GM18861 (cell line): ENCODE results near the gene PTPN23.
"Not testable (repeated sequence)": the region's sequence is repeated elsewhere in the genome, so short reads cannot be mapped to it uniquely, and the experiment has no call there.

Experiments
- ATAC-seq: cut with Tn5 transposase; IDR thresholded peaks from one replicate; pipeline ENCODE4 v1.9.1; 2021; ENCODE audit not compliant: unreplicated experiment

The PTPN23 gene

GRCh38 chr3:47380601-47381316, at the start of gene PTPN23:
Gene PTPN23, plus strand, starts transcription at chr3:47381021. Its CDS starts 76 bp downstream, at chr3:47381097.
- ATAC-seq: peak; percentile 78

GRCh38 chr3:47333907-47334306, 46.9 kb upstream of the PTPN23 start:
- ATAC-seq: no peak

- no peak for ATAC-seq
These were observed 43.2 kb upstream of the PTPN23 start for GRCh38 chr3:47337656-47338055.

GRCh38 chr3:47339951-47340350, 40.9 kb upstream of the PTPN23 start:
- no peak for ATAC-seq

DNA sequence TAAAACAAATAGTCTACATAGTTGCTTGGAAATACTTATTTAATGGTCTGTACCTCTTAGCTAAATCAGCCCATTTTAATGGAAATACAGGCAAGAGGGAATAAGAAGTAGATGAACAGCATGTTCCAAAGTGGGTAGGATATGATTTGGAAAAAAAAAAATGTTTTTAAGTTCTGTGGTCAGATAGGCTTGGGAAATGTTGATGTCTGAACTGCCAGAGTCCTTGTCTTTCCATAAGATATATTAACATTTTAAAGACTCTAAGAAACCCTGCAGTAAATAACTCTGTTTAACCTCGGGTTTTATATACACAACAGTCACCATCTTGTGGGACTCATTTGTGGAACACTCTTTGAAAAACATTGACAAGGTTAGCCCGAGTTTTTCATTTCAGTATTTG, 40.0 kb upstream of the PTPN23 start:
- ATAC-seq: no peak

DNA sequence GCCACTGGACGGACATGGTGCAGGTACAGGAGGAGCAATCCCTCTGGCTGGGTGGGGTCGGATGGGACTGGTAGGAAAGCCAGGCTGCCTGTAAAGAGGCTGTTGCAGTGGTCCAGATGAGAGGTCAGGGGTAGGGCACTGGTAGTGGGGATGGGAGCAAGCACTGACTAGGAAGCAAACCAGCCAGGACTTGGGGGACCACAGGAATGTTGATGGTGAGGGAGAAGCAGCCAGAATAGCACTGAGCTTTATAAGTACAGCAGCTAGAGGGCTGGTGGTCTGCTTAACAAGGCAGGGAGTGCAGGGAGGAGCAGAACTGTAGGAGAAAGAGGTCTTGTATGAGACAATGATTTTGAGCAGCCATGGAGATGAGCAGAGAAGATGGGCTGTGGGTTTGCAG, 38.7 kb upstream of the PTPN23 start:
- no peak for ATAC-seq

GRCh38 chr3:47342812-47343211, 38.0 kb upstream of the PTPN23 start:
- no peak for ATAC-seq

GRCh38 chr3:47343471-47343971, 37.3 kb upstream of the PTPN23 start:
- ATAC-seq: no peak

- no peak for ATAC-seq
These were observed 35.9 kb upstream of the PTPN23 start for GRCh38 chr3:47344971-47345370.

DNA sequence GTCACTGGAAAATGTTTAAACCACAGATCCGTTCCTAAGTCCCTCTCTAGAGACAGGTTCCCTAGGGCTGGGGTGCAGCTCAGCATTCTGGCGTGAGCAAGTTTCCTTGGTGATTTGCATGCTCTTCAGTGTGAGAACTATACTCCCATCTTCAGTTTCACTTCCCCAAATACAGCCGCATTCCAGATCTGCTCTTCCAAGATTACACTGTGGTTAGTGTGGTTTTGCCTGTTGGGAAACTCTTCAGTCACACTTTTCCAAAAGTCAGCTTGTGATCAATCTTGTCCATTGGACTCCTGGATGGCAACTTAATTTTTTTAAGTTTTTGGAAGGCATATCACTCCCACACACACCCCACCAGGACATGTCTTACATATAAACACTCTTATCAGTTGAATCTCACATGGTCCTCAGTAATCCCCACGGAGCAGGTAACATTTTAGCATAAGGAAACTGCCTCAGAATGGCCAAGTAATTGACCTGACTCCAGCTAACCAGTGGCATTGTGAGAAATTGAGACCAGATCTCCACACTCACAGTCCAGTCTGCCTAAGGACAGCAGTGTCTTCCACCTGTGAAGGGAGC, 33.5 kb upstream of the PTPN23 start:
- no peak for ATAC-seq

GRCh38 chr3:47348411-47349154, 32.2 kb upstream of the PTPN23 start:
- ATAC-seq: no peak

DNA sequence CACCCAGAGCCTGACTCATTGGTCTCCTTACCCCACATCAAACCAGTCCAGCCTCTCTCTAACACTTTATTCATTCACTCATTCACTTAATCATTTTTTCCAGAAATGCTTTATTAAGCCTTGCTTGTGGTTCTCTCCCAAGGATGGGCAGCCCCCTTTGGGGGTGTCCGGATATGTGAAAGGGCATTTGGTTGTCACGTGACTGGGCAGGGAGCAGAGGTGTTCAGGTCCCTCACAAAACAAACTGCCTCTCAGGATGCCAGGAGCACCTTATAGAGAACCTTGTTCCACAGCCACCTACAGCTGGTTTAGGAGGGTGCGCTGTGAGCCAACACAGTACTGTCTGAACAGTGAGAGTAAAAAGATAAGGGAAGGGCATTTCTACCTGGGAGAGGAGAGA, 25.8 kb upstream of the PTPN23 start:
- no peak for ATAC-seq

DNA sequence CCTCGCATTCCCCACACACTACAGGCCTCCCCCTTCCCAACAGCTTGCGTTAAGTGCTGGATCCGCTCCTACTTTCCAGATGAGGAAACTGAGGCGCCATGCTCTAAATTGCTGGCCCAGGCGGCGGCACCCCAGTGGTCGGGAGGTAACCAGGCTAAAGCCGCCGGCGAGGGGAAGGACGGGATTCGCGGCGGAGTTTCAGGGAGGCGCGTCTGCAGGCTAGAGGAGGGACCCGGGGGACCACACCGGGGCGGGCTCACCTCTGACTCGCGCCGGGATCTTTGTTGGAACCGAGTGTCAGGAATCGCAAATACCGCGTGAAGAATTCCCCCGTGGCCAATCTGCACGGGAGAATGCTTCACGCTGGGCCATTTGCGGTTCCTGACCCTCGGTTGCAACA, 24.6 kb upstream of the PTPN23 start:
- ATAC-seq: no peak

- no peak for ATAC-seq
These were observed 21.5 kb upstream of the PTPN23 start for GRCh38 chr3:47359323-47359722.

DNA sequence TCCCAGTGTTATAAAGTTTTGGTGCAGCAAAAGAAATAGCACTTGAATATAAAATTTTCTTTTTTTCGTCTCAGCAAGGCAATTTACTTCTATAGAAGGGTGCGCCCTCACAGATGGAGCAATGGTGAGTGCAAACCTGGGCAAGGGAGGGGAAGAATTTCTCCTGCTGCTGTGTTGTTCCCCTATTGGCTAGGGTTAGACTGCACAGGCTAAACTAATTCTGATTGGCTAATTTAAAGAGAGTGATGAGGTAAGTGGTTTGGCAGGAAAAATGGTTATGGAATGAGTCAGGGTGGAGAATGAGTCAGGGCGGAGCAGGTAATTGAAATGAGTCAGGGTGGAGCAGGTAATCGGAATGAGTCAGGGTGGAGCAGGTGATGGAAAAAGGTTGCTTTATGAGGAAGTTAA, 20.7 kb upstream of the PTPN23 start:
- not testable (repeated sequence) for ATAC-seq

GRCh38 chr3:47362701-47363100, 18.1 kb upstream of the PTPN23 start:
- ATAC-seq: no peak

DNA sequence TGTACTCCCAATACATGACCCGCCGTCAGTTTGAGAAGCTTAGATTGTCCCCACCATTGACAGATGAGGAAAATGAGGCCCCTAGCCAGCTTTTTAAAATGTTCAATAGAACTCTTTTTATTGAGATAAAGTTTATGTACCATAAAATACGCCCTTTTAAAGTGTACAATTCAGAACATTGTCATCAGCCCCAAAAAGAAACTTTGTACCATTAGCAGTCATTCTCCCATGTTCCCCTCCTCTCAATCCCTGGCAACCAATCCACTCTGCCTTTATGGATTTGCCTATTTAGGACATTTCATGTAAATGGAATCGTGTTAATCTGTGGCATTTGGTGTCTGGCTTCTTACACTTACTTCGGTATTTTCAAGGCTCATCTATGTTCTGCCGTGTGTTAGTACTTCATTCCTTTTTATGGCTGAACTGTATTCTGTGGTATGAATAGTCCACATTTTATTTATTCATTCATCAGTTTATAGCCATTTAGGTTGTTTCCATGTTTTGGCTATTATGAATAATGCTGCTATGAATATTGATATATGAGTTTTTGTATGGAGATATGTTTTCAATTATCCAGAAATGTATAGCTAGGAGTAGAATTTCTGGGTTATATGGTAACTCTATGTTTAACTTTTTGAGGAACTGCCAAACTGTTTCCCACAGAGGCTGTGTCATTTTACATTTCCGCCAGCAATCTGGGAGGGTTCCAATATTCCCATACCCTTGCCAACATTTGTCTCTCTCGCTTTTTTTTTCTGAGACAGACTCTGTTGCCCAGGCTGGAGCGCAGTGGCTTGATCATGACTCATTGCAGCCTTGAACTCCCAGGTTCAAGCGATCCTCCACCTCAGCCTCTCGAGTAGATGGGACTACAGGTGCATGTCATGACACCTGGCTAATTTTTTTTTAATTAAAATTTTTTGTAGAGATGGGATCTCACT, 15.3 kb upstream of the PTPN23 start:
- ATAC-seq: no peak

DNA sequence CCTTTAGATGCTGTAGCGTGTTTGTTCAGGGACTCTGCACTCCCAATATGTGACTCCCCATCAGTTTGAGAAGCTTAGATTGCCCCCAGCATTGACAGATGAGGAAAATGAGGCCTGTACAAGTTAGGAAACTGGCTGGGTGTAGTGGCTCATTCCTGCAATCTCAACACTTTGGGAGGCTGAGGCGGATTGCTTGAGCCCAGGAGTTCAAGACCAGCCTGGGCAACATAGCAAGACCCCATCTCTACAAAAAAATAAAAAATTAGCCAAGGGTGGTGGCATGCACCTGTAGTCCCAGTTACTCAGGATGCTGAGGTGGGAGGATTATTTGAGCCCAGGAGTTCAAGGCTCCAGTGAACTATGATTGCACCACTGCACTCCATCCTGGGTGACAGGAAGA, 14.0 kb upstream of the PTPN23 start:
- no peak for ATAC-seq

DNA sequence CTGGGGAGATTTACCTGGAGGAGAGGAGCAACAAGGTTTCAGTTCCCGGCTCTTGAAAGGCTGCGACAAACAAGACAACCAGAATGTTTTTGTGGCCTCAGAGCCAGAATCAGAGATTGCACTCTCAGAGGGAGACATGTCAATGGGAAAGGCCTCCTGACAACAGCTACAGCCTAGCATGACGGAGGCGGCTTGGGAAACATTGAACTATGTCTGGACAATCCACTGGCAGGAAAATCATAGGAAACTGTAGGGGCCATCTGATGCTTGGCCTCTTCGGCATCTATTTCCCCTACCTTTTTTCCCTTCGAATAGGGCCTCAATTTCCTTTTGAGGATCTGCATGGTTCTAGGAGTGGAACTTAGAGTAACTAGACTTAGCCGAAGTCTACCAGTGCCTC, 13.2 kb upstream of the PTPN23 start:
- ATAC-seq: no peak

DNA sequence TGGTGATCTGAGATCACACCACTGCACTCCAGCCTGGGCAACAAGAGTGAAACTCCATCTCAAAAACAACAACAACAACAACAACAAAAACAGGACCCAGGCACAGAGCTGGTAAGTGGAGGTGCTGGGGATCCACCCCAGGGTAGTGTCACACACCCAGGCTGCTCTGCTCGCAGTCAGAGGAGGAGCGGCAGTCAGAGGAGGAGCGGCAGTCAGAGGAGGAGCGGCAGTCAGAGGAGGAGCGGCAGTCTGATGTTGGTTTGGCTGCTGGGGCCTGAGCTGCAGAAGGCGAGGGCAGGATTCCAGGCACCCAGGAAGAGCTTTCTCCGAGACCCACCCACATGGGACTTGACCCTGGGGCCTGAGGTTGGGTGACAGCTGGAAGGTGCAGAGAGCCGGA, 10.8 kb upstream of the PTPN23 start:
- not testable (repeated sequence) for ATAC-seq
